Measurements from ENCODE around the gene SPOCK2.

The SPOCK2 gene

DNA sequence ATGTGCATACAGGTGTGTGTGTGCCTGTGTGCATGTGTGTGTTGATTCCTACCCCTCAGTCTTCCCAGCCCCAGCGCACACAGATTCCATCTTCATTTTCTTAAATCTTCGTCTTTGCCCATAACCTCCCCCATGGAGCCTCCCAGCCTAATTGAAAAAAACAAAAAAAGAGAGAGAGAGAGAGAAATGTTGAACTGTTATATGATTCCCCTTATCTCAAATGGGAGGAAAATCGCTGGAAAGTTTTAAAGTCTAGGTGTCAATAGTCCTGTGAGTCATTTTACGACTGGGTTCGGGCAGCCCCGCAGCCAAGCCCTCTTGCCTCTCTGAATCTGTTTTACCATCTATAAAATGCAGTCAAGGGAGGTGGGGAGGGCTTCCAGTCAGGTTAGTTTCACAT, 60.9 kb downstream of the SPOCK2 start:
- no peak overlapping the region for H3K4me3 ChIP-seq (ENCODE audit: low read depth, low read length)
- no peak for DNase-seq (ENCODE audit: low read depth)
- no peak for TF ChIP-seq CTCF (IDR thresholded peaks at IDR 0.05; ENCODE audit: low read depth, low read length, missing control alignments)

DNA sequence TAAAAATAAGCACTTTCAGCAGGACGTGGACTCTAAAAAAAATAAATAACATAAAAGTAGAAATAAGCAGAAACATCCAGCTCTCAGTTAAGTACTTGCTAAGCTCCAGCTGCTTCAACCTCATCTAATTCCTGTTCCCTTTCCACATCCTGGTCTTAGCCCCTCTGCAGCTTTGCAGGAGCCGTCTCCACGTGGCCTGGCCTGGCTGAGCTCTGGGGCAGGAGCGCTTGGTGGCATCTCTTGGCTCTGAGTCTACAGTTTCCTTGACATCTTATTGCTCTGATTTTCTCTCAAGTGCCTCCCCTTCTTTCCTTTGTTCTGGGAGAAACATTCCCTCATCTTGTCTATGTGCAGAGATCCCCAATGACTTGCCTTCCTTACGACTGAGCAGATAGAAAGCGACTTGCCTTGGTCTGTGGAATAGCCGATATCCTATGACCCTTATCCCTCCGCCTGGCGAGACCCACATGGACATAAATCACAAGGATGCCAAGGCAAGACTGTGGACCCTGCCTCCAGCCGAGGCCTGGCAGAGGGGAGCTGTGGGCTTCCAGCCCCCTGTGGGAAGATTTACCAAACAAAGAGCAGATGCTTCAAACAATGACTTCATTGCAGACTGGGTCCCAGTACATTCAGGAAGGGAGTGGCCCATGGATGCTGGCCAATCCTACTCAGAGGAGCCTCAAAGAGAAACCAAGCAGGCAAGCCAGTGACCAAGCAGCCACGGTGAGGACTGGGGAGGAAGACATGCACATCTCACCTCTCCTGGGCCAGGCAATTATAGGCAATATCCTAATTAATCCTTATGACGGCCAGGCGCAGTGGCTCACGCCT, 61.9 kb downstream of the SPOCK2 start:
- TF ChIP-seq CTCF (IDR thresholded peaks at IDR 0.05; ENCODE audit: low read depth, low read length, missing control alignments) = no peak
- H3K4me3 ChIP-seq (ENCODE audit: low read depth, low read length) = no peak overlapping the region
- no peak for DNase-seq (ENCODE audit: low read depth)

DNA sequence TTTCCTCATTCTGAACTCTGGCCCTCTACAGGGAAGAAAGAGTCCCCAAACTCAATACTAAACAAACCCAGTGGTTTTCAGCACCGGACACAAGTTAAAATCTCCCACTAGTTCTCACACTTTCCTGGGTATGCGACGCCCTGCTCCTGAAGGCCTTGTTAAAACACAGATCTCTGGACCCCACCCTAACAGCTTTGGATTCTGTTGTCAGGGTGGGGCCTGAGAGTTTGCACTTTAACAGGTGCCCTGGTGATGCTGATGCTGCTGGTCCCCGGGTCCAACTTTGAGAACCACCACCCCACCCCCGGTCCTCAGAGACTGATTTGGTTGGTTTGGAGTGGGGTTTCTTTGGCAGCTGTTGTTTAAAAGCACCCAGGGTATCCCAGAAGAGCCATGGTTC, 62.5 kb downstream of the SPOCK2 start:
- H3K4me3 ChIP-seq (ENCODE audit: low read depth, low read length) = no peak overlapping the region
- TF ChIP-seq CTCF (IDR thresholded peaks at IDR 0.05; ENCODE audit: low read depth, low read length, missing control alignments) = no peak
- DNase-seq (ENCODE audit: low read depth) = no peak

DNA sequence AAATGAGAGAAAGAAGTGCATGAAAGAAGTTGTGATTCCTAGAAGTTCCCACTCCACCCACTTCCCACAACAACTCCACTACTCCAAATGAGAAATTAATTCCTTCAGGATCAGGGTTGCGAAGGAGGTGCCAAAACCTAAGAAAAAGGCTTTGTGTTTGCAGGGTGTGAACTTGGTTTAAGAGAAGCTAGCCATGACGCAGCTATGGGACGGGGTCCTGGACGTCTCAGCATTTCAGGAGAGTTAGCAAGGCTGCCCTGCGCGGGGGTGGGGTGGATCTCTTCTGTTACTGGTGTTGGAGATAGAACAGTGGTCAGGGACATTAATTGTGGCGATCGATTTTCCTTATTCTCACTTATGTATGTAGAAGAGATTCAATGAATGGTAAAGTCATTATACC, 63.0 kb downstream of the SPOCK2 start:
- DNase-seq (ENCODE audit: low read depth) = no peak
- H3K4me3 ChIP-seq (ENCODE audit: low read depth, low read length) = no peak overlapping the region
- no peak for TF ChIP-seq CTCF (IDR thresholded peaks at IDR 0.05; ENCODE audit: low read depth, low read length, missing control alignments)

DNA sequence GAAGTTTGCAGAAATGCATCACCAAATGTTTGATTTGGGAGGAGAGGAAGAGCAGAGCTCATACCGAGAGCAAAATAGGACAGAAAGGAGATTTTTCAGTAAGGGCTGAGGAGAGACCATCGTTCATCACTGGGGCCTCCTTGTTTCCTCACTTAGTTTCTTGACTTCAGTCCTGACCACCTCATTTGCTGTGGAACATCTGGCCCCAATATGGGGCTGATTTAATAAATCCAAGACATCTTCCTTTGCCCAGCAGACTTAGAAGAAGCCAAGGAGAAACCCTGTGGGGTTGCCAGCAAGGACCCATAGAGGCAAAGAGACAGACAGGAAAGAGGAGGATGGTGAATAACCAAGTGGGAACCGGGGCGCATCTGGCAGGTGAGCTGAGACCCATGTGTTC, 63.8 kb downstream of the SPOCK2 start:
- DNase-seq (ENCODE audit: low read depth) = no peak
- no peak for TF ChIP-seq CTCF (IDR thresholded peaks at IDR 0.05; ENCODE audit: low read depth, low read length, missing control alignments)
- H3K4me3 ChIP-seq (ENCODE audit: low read depth, low read length) = no peak overlapping the region

- no peak for DNase-seq (ENCODE audit: low read depth)
- TF ChIP-seq CTCF (IDR thresholded peaks at IDR 0.05; ENCODE audit: low read depth, low read length, missing control alignments) = no peak
- no peak overlapping the region for H3K4me3 ChIP-seq (ENCODE audit: low read depth, low read length)
Observed at GRCh38 chr10:72022228-72022627, 66.1 kb downstream of the SPOCK2 start.
